ENCODE measurements around the gene ATP13A3. TPM values are rescaled to one million over a fixed set of nuclear protein-coding genes. Genes with fewer than 3 reads are reported as not detected.

Gene ATP13A3
- total and polyA plus RNA-seq, 9 of the 15 experiments (the other 6 are each of a cell fraction or from before 2014, with no cell fraction given) = 16.6 to 135 (median 86.6) TPM

- Histone ChIP-seq H3K9ac (ENCODE audit: insufficient read depth in 1 of 2, low read depth in 2 of 2, low read length in 2 of 2) (no peak overlapping the region), H3K4me1 (replicated peaks in 1 of 2; ENCODE audit: control insufficient read depth in 2 of 2, insufficient read depth in 2 of 2, low read length in 2 of 2) (peaks cover 0 to 5% of the 10 kb centered on the region in 2 experiments; a peak in 2 of 5 replicates), H4K20me1 (replicated peaks; ENCODE audit: control insufficient read depth, insufficient read depth, low read length) (no peaks in the 10 kb centered on the region; the same call in 1 of the 2 replicates), H3K36me3 (ENCODE audit: control insufficient read depth, insufficient read depth, low read length) (no peaks in the 10 kb centered on the region), H3K4me2 (ENCODE audit: insufficient read depth, low read length) (no peak overlapping the region), H3K9me3 (replicated peaks; ENCODE audit: control insufficient read depth, insufficient read depth, low read depth, low read length) (no peaks in the 10 kb centered on the region), H3K27me3 (ENCODE audit: control insufficient read depth in 2 of 2, insufficient read depth in 2 of 2, low read length in 2 of 2) (peaks cover 57 to 87% of the 10 kb centered on the region in 2 experiments), H3K27ac (ENCODE audit: extremely low read depth, low read depth, low read length) (no peak overlapping the region), H3K79me2 (ENCODE audit: control insufficient read depth, insufficient read depth, low read length) (no peaks in the 10 kb centered on the region), H2AFZ (ENCODE audit: low read depth, low read length) (no peak overlapping the region), H3K9me1 (ENCODE audit: control insufficient read depth, insufficient read depth, low read length) (no peaks in the 10 kb centered on the region), H3K4me3 (no peak overlapping the region)
- FAIRE-seq (no peak), DNase-seq (ENCODE audit: extremely low read depth in 1 of 4, low spot score in 3 of 4) (no peak), ATAC-seq (no peak)
- no TSS peak for BruUV-seq (replicated peaks)
- in situ Hi-C loops (cut with MboI) (no loop called here), intact Hi-C loops (cut with micrococcal nuclease) (no loop called here)
- 0% methylated on average over 5 of the region's 9 CpGs for WGBS (ENCODE audit: insufficient coverage, low coverage, missing lambda C conversion rate)
- TF ChIP-seq NBN (IDR thresholded peaks at IDR 0.05; ENCODE audit: low read depth) = no peak
- no peak for TF ChIP-seq C11orf30 (IDR thresholded peaks at IDR 0.05; ENCODE audit: low read depth)
- no peak for TF ChIP-seq ETV5 (CRISPR knock-in tag; IDR thresholded peaks at IDR 0.05; ENCODE audit: low read depth)
- TF ChIP-seq ZBTB8A (IDR thresholded peaks at IDR 0.05; ENCODE audit: partially characterized antibody) = no peak
- no peak for TF ChIP-seq SUPT5H (IDR thresholded peaks at IDR 0.05)
- no peak for TF ChIP-seq ESRRA (IDR thresholded peaks at IDR 0.05; ENCODE audit: borderline replicate concordance, low read depth)
- no peak for TF ChIP-seq ASH1L (IDR thresholded peaks at IDR 0.05; ENCODE audit: borderline replicate concordance, low read depth, partially characterized antibody)
- no peak for TF ChIP-seq MXD1 (CRISPR knock-in tag; IDR thresholded peaks at IDR 0.05; ENCODE audit: borderline replicate concordance, poor library complexity, severe bottlenecking)
- TF ChIP-seq PHF20 (IDR thresholded peaks at IDR 0.05; ENCODE audit: partially characterized antibody) = no peak
- TF ChIP-seq POLR2AphosphoS5 (IDR thresholded peaks at IDR 0.05; ENCODE audit: control insufficient read depth, insufficient read depth, low read depth, low read length) = no peak
- ChIA-PET POLR2A (interaction anchor here (0.6 to 1.2 kb wide), 3 partner anchors 8 to 973 kb away, joined by 3 read pairs; no protein-coding TSS in a partner anchor), CTCF (ENCODE audit: low intra/inter-chr PET ratio) (no interaction called here)
Measured at GRCh38 chr3:194382892-194383223, 103.9 kb downstream of the ATP13A3 start.
